Natural killer cell (primary cell): ENCODE data around the gene CDC25C. TPM values are rescaled to one million over a fixed set of nuclear protein-coding genes. Genes with fewer than 3 reads are reported as not detected.

ENCODE experiments used
- ATAC-seq, 3 donors: fragments of 150-1000 bp in 2 of 3; fragments of 200-7000 bp in 1 of 3; cut with Tn5 transposase; 1 replicate in 1 of 3; 2 replicates in 2 of 3; pipeline ENCODE4 v1.10.0; 2021; ENCODE audit warnings: mild to moderate bottlenecking in 2 of 3, moderate library complexity in 2 of 3
- DNase-seq, 2 donors: peaks; one replicate each; pipeline versions ENCODE4 v3.0.0 to v3.0.0-alpha.2; 2013 to 2021; ENCODE audit warnings: mixed read lengths in 1 of 2
- H3K27ac ChIP-seq: one replicate; pipeline ENCODE4 v1.5.1; 2013; ENCODE audit warnings: mild to moderate bottlenecking, low read length
- H3K27me3 ChIP-seq: one replicate; pipeline ENCODE4 v1.6.1; 2013; ENCODE audit warnings: low read length; ENCODE audit not compliant: control insufficient read depth, insufficient read depth
- H3K36me3 ChIP-seq: one replicate; pipeline ENCODE4 v1.6.1; 2013; ENCODE audit warnings: low read length; ENCODE audit not compliant: control insufficient read depth, insufficient read depth
- H3K4me1 ChIP-seq: one replicate; pipeline ENCODE4 v1.6.1; 2013; ENCODE audit warnings: low read length; ENCODE audit not compliant: control insufficient read depth, insufficient read depth
- H3K4me3 ChIP-seq: one replicate; pipeline ENCODE4 v1.5.1; 2013; ENCODE audit warnings: low read length
- H3K9me3 ChIP-seq: one replicate; pipeline ENCODE4 v1.6.1; 2013; ENCODE audit warnings: low read length; ENCODE audit not compliant: control insufficient read depth, insufficient read depth
- H3K27ac Mint-ChIP-seq, 2 donors: one replicate each; pipeline ENCODE4 v1.8.0; 2022; ENCODE audit warnings: mild to moderate bottlenecking in 2 of 2, mixed read lengths in 2 of 2, moderate library complexity in 1 of 2
- H3K27me3 Mint-ChIP-seq, 2 donors: one replicate each; pipeline ENCODE4 v1.8.0; 2022; ENCODE audit warnings: low read depth in 2 of 2, mixed read lengths in 2 of 2
- H3K36me3 Mint-ChIP-seq: one replicate; pipeline ENCODE4 v1.8.0; 2022; ENCODE audit warnings: mixed read lengths
- H3K4me1 Mint-ChIP-seq, 2 donors: one replicate each; pipeline ENCODE4 v1.8.0; 2022; ENCODE audit warnings: mixed read lengths in 2 of 2
- H3K4me3 Mint-ChIP-seq: one replicate; pipeline ENCODE4 v1.8.0; 2022; ENCODE audit warnings: mild to moderate bottlenecking, moderate library complexity, mixed read lengths
- H3K9me3 Mint-ChIP-seq, 2 donors: one replicate each; pipeline ENCODE4 v1.8.0; 2022; ENCODE audit warnings: mixed read lengths in 2 of 2
- WGBS: methylation state at CpG from one replicate; pipeline ENCODE4 v1.1.7; 2013; ENCODE audit warnings: missing lambda C conversion rate; ENCODE audit not compliant: insufficient coverage; 5-methylcytosine and 5-hydroxymethylcytosine counted together
- intact Hi-C: fragments of 100-400 bp; cut with micrococcal nuclease; formaldehyde crosslinking; loops from one replicate; pipeline ENCODE4 v1.14.2; 2022
- total RNA-seq, 4 donors: library from RNA; stranded (reverse); fragments of 120-200 nt in 1 of 4; gene quantifications; one replicate each; pipeline versions ENCODE4 v1.2.3 to v1.2.4, GENCODE V29; 2013 to 2022
- TF ChIP-seq, protein P1 (sequence below): fragments of 200-600 bp; IDR thresholded peaks from one replicate; pipeline ENCODE4 v1.8.0; 2022; ENCODE audit warnings: antibody characterized with exemption

Gene CDC25C
- total RNA-seq, 3 donors from 2014 or later (not counting 1 experiment from before 2014, with no cell fraction given): 0.47 to 0.48 TPM; not detected in 1

GRCh38 chr5:138371454-138371853 is 39.9 kb upstream of the CDC25C start:
- WGBS: 96% methylated on average over 1 of the region's 2 CpGs

DNA sequence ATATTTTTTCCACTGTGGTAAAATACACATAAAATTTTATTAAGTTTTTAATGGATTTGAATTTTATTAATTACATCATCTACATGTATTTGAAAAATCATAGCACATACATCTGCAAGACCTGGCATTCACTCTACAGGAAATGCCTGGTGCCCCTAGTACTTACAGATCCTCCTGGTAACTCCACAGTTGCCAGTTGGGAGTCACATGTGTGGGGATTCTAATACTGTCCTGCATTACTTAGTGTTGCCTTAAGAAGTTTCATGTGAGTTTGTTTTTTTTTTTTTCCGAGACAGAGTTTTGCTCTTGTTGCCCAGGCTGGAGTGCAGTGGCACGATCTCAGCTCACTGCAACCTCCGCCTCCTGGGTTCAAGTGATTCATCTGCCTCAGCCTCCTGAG is 38.9 kb upstream of the CDC25C start:
- WGBS: 97% methylated on average over 3 of the region's 3 CpGs
- H3K4me3 ChIP-seq: no peak overlapping the region
- H3K4me3 Mint-ChIP-seq: no peak overlapping the region
- DNase-seq (no peak), ATAC-seq (no peak)
- H3K4me1 ChIP-seq: peaks cover 11% of the 10 kb centered on the region
- intact Hi-C loops: no loop called here
- H3K9me3 Mint-ChIP-seq: no peaks in the 10 kb centered on the region
- no peak overlapping the region for H3K27ac Mint-ChIP-seq
- no peaks in the 10 kb centered on the region for H3K27me3 Mint-ChIP-seq
- H3K27me3 ChIP-seq: no peaks in the 10 kb centered on the region
- no peaks in the 10 kb centered on the region for H3K36me3 Mint-ChIP-seq
- peaks cover 10% of the 10 kb centered on the region for H3K36me3 ChIP-seq
- H3K27ac ChIP-seq: no peak overlapping the region
- H3K4me1 Mint-ChIP-seq: peaks cover 32 to 37% of the 10 kb centered on the region in 2 donors
- TF ChIP-seq, protein P1, sequence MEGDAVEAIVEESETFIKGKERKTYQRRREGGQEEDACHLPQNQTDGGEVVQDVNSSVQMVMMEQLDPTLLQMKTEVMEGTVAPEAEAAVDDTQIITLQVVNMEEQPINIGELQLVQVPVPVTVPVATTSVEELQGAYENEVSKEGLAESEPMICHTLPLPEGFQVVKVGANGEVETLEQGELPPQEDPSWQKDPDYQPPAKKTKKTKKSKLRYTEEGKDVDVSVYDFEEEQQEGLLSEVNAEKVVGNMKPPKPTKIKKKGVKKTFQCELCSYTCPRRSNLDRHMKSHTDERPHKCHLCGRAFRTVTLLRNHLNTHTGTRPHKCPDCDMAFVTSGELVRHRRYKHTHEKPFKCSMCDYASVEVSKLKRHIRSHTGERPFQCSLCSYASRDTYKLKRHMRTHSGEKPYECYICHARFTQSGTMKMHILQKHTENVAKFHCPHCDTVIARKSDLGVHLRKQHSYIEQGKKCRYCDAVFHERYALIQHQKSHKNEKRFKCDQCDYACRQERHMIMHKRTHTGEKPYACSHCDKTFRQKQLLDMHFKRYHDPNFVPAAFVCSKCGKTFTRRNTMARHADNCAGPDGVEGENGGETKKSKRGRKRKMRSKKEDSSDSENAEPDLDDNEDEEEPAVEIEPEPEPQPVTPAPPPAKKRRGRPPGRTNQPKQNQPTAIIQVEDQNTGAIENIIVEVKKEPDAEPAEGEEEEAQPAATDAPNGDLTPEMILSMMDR: no peak
- no peaks in the 10 kb centered on the region for H3K9me3 ChIP-seq

More at GRCh38 chr5:138371454-138371853, 39.9 kb upstream of the CDC25C start:
- Mint-ChIP-seq H3K27ac (no peak overlapping the region), H3K4me1 (peaks cover 26 to 31% of the 10 kb centered on the region in 2 donors), H3K9me3 (no peaks in the 10 kb centered on the region), H3K4me3 (no peak overlapping the region), H3K36me3 (no peaks in the 10 kb centered on the region), H3K27me3 (no peaks in the 10 kb centered on the region)
- H3K27me3 ChIP-seq: no peaks in the 10 kb centered on the region
- TF ChIP-seq, protein P1: no peak
- H3K4me1 ChIP-seq: peaks cover 11% of the 10 kb centered on the region
- no peak overlapping the region for H3K4me3 ChIP-seq
- intact Hi-C loops: no loop called here
- ATAC-seq (no peak), DNase-seq (no peak)
- no peaks in the 10 kb centered on the region for H3K9me3 ChIP-seq
- no peak overlapping the region for H3K27ac ChIP-seq
- peaks cover 16% of the 10 kb centered on the region for H3K36me3 ChIP-seq

- peak in 1 of 3 donors; percentile 48 for ATAC-seq
- Mint-ChIP-seq H3K27ac (peak overlapping the region; percentile 29 to 57), H3K9me3 (no peaks in the 10 kb centered on the region), H3K36me3 (no peaks in the 10 kb centered on the region), H3K4me1 (peaks cover 32 to 37% of the 10 kb centered on the region in 2 donors), H3K4me3 (no peak overlapping the region), H3K27me3 (no peaks in the 10 kb centered on the region)
- TF ChIP-seq, protein P1: no peak
- 88% methylated on average over 1 of the region's 2 CpGs for WGBS
- Histone ChIP-seq H3K27me3 (no peaks in the 10 kb centered on the region), H3K9me3 (no peaks in the 10 kb centered on the region), H3K4me1 (peaks cover 11% of the 10 kb centered on the region), H3K27ac (peak overlapping the region; percentile 22), H3K36me3 (peaks cover 4% of the 10 kb centered on the region), H3K4me3 (no peak overlapping the region)
- intact Hi-C loops: no loop called here
- no peak for DNase-seq
These were observed 38.1 kb upstream of the CDC25C start for GRCh38 chr5:138369706-138370105.

- peak overlapping the region; percentile 22 for H3K27ac ChIP-seq
These were observed 37.7 kb upstream of the CDC25C start for GRCh38 chr5:138369261-138369660.

More at GRCh38 chr5:138369261-138369660, 37.7 kb upstream of the CDC25C start:
- TF ChIP-seq, protein P1: no peak
- Mint-ChIP-seq H3K9me3 (no peaks in the 10 kb centered on the region), H3K27ac (peak overlapping the region; percentile 29 to 57), H3K27me3 (no peaks in the 10 kb centered on the region), H3K4me1 (peaks cover 35 to 40% of the 10 kb centered on the region in 2 donors), H3K36me3 (no peaks in the 10 kb centered on the region), H3K4me3 (no peak overlapping the region)
- Histone ChIP-seq H3K4me1 (peaks cover 11% of the 10 kb centered on the region), H3K27me3 (no peaks in the 10 kb centered on the region), H3K9me3 (no peaks in the 10 kb centered on the region), H3K36me3 (no peaks in the 10 kb centered on the region), H3K4me3 (no peak overlapping the region)
- no peak for DNase-seq
- 72% methylated on average over 5 of the region's 5 CpGs for WGBS
- peak in 1 of 3 donors; percentile 53 for ATAC-seq
- intact Hi-C loops: no loop called here
